ENCODE data around the gene TMEM63B.

Gene TMEM63B

DNA sequence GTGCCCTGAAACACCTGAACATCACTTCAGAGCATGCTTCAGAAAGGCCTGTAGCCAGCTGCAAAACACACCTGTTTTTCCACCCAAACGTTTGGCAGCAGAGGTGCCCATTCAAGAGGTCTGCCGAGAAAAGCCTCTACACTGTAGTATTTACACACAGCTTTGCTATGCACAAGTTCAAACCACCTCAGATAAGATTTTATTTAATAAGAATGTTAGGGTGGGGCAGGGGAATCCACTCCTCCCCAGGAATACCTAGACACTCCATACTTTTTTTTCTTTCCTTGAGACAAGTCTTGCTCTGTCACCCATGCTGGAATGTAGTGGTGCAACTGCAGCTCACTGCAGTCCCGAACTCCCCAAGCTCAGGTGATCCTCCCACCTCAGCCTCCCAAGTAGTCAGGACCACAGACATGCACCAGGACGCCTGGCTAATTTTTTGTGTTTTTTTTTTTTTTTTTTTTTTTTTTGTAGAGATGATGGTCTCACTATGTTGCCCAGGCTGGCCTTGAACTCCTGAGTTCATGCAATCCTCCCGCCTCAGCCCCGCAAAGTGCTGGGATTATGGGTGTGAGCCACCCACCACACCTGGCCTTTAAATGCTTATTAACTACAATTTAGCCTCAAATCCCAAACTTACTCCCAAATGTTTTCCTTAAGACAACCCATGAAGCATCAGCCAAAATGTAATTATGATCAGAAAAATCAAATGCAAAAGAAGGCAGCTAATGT is 9.8 kb upstream of the TMEM63B start:
- H3K27ac ChIP-seq = no peak overlapping the region
- TF ChIP-seq, protein P1, sequence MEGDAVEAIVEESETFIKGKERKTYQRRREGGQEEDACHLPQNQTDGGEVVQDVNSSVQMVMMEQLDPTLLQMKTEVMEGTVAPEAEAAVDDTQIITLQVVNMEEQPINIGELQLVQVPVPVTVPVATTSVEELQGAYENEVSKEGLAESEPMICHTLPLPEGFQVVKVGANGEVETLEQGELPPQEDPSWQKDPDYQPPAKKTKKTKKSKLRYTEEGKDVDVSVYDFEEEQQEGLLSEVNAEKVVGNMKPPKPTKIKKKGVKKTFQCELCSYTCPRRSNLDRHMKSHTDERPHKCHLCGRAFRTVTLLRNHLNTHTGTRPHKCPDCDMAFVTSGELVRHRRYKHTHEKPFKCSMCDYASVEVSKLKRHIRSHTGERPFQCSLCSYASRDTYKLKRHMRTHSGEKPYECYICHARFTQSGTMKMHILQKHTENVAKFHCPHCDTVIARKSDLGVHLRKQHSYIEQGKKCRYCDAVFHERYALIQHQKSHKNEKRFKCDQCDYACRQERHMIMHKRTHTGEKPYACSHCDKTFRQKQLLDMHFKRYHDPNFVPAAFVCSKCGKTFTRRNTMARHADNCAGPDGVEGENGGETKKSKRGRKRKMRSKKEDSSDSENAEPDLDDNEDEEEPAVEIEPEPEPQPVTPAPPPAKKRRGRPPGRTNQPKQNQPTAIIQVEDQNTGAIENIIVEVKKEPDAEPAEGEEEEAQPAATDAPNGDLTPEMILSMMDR (IDR thresholded peaks at IDR 0.05; ENCODE audit: low read depth, low read length) = no peak

DNA sequence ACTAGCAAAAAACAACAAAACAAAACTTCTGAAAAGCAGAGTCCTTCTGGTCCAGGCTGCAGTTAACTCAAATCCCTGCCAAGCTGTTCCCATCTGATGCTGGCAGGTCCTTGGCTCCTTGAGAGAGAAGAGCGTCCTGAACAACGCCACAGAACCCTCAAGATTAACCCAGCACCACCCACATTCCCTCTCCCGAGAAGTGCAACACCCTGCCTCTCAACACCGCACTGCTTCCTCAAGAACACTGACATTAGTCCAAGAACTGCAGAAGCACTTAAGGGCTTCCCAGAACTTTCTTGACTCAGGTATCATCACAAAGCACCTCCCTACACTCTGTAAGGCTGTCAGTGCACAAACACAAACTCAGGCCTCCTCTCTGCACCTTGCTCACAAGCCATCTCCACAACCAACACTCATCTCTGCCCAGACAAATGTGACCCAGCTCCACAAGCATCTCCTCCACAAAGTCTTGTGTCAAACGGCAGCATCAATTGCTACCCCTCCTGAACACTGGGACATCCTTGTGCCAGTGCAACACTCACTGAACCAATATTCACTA is 7.6 kb upstream of the TMEM63B start:
- no peak overlapping the region for H3K27ac ChIP-seq
- H3K4me3 ChIP-seq (ENCODE audit: low read depth, low read length) = no peak overlapping the region
- no peaks in the 10 kb centered on the region for H3K27me3 ChIP-seq (ENCODE audit: insufficient read depth, low read depth, severe bottlenecking)
- DNase-seq = peak; percentile 5
- peaks cover 70% of the 10 kb centered on the region for H3K36me3 ChIP-seq
- TF ChIP-seq, protein P1 (IDR thresholded peaks at IDR 0.05; ENCODE audit: low read depth, low read length) = no peak
- H3K9me3 ChIP-seq (ENCODE audit: severe bottlenecking) = no peaks in the 10 kb centered on the region

More for the DNA sequence above, 9.8 kb upstream of the TMEM63B start:
- DNase-seq = no peak
- H3K36me3 ChIP-seq = peaks cover 75% of the 10 kb centered on the region
- no peaks in the 10 kb centered on the region for H3K9me3 ChIP-seq (ENCODE audit: severe bottlenecking)
- H3K27me3 ChIP-seq (ENCODE audit: insufficient read depth, low read depth, severe bottlenecking) = no peaks in the 10 kb centered on the region
- H3K4me3 ChIP-seq (ENCODE audit: low read depth, low read length) = no peak overlapping the region

DNA sequence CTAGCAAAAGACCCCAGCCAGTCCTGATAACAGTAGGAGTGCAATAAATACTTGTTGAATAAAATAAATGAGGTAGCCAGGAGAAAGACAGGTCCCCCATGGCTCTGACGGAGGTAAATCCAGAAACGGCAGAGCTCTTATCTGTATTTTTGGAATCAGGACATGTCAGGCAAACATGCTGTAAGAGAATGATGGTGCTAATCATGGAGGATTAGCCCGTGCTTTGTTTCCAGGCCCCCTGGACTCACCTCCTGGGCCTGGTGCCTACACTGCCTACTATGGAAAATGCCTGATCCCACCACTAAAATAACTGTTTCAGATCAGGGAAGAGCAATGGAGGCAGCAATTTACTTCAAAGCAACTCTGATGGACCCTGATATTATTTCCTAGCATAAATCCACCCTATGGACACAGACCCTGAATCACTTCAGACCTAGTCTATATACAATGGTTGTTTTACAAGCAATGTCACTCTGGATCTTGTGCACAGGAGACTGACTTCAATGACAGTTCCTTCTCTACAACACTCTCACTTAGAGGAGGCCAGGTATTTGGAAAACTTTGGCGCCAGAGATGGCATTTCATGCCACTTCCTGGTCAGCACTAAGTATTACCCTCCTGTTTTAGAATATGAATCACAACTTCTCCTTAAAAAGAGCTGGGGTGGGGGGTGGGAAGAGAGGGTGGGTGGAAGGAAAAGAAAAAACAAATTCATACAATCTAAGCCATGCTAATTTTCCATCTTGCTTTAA is 6.5 kb upstream of the TMEM63B start:
- H3K27ac ChIP-seq = peak overlapping the region; percentile 1; the same call in 1 of the 2 replicates
- TF ChIP-seq, protein P1 (IDR thresholded peaks at IDR 0.05; ENCODE audit: low read depth, low read length) = no peak

DNA sequence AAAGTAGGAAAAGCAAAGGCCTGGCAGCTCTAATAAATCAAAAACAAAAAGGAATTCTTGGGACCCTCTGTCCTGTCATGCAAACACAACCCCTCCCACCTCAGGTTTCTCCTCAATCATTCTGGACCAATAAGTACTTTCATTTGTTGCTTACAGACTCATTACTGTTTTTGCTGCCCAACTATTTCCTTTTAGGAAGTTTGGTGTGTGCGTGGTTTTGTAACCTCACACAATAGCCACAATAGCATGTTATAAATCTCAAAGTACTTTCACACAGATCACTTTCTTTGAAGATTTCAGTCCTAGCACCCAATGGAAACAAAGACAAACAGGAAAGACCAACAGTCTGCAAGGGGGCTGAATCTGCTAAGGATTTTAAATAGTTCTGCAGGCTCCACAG is 4.6 kb upstream of the TMEM63B start:
- no peak overlapping the region for H3K27ac ChIP-seq
- no peaks in the 10 kb centered on the region for H3K27me3 ChIP-seq (ENCODE audit: insufficient read depth, low read depth, severe bottlenecking)
- H3K9me3 ChIP-seq (ENCODE audit: severe bottlenecking) = no peaks in the 10 kb centered on the region
- no peak overlapping the region for H3K4me3 ChIP-seq (ENCODE audit: low read depth, low read length)
- no peak for DNase-seq
- TF ChIP-seq, protein P1 (IDR thresholded peaks at IDR 0.05; ENCODE audit: low read depth, low read length) = no peak
- peaks cover 63% of the 10 kb centered on the region for H3K36me3 ChIP-seq

More for the DNA sequence above, 6.5 kb upstream of the TMEM63B start:
- H3K9me3 ChIP-seq (ENCODE audit: severe bottlenecking) = no peaks in the 10 kb centered on the region
- peak; percentile 50 for DNase-seq
- no peak overlapping the region for H3K4me3 ChIP-seq (ENCODE audit: low read depth, low read length)
- no peaks in the 10 kb centered on the region for H3K27me3 ChIP-seq (ENCODE audit: insufficient read depth, low read depth, severe bottlenecking)
- peaks cover 67% of the 10 kb centered on the region for H3K36me3 ChIP-seq

DNA sequence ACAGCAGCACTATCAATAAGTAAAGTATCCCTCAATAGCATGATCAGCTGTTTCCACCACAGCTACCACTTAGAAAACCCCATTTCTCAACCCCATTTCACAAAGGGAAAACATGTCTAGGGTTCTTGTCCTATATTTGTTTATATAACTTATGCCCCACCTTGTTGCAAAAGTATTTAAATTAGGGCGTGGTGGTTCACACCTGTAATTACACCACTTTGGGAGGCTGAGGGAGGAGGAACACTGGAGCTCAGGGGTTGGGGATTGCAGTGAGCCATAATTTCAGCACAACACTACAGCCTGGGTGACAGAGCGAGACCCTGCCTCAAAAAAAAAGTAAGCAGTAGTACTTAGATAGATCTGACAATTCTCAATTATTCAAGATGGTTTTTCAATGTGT is 3.8 kb upstream of the TMEM63B start:
- DNase-seq = no peak
- Histone ChIP-seq H3K9me3 (ENCODE audit: severe bottlenecking) (no peaks in the 10 kb centered on the region), H3K36me3 (peaks cover 55% of the 10 kb centered on the region), H3K4me3 (ENCODE audit: low read depth, low read length) (no peak overlapping the region), H3K27me3 (ENCODE audit: insufficient read depth, low read depth, severe bottlenecking) (no peaks in the 10 kb centered on the region), H3K27ac (no peak overlapping the region)
- TF ChIP-seq, protein P1 (IDR thresholded peaks at IDR 0.05; ENCODE audit: low read depth, low read length) = no peak
